Heart left ventricle (tissue), 13 donors: ENCODE measurements around the gene ESPN.

Experiments used
- CTCF ChIP-seq, 12 donors: fragments of 200-600 bp; sonication (generic) in 4 of 12; IDR thresholded peaks; one replicate each; pipeline versions ENCODE4 v1.5.0 to v1.8.0; 2018 to 2022; ENCODE audit warnings: antibody characterized with exemption in 12 of 12, mild to moderate bottlenecking in 5 of 12
- POLR2A ChIP-seq, 2 donors: fragments of 450-650 bp; IDR thresholded peaks; one replicate each; pipeline ENCODE4 v1.6.1; 2017; ENCODE audit warnings: antibody characterized with exemption in 2 of 2, mild to moderate bottlenecking in 2 of 2, moderate library complexity in 2 of 2
- donor health status: ischemic (EF 13 %, LVEDD 7.1; RV severe dilation, severe dysfunction).
- donor health status: DM: no; HTN: yes; CAD: no.
- donor health status: DM: no; HTN: no; CAD: no.
- donor health status: ischemic (EF 25% LVEDD 6.9; RV normal size, moderate dysfunction).
- donor health status: ischemic (EF 25% LVEDD 5.7; RV mildly dilated, moderate dysfunction).
- donor health status: ischemic (EF 35%, LVEDD 5.7; RV mildly dilated, moderate dysfunction).
- donor health status: nonischemic (EF 11% LVEDD 7.7; RV severe dilation, severe dysfunction).
- donor health status: DM: yes; HTN: yes; CAD: no.
- donor health status: PGD.
- donor health status: ischemic (EF 29% LVEDD 5.4; RV normal size, mild dysfunction).
- donor health status: nonischemic (EF 23%, LVEDD 6.1; RV moderate dilation, normal function).

GRCh38 chr1:6510493-6510892 is 85.9 kb downstream of the ESPN start:
- TF ChIP-seq CTCF (IDR thresholded peaks at IDR 0.05) (no peak), POLR2A (IDR thresholded peaks at IDR 0.05) (no peak)
